HepG2 (cell line): ENCODE data around the gene ZNF138. TPM values are rescaled to one million over a fixed set of nuclear protein-coding genes. Genes with fewer than 3 reads are reported as not detected.

Experiments used
- ATAC-seq: fragments of 200-7000 bp; cut with Tn5 transposase; 3 replicates; pipeline ENCODE4 v1.9.1; 2020; ENCODE audit warnings: mild to moderate bottlenecking, moderate library complexity
- BruUV-seq: library from RNA; stranded (reverse); fragments of 400-500 nt; replicated peaks from 2 replicates; lab custom pipeline; 2021; lab: Mats Ljungman, UMichigan
- CTCF ChIA-PET: fragments of 300-600 bp; formaldehyde crosslinking; extraction: SDS; loops from one replicate; lab custom pipeline; 2021; ENCODE audit warnings: low total read pairs, inconsistent platforms, low intra/inter-chr PET ratio; lab: Yijun Ruan, JAX
- POLR2A ChIA-PET: fragments of 350-600 bp; sonication (Branson Sonifier 250); formaldehyde crosslinking; loops from one replicate; lab custom pipeline; 2020; ENCODE audit warnings: antibody characterized with exemption, inconsistent platforms; lab: Yijun Ruan, JAX
- DNase-seq: peaks from one replicate; pipeline ENCODE4 v3.0.0-alpha.2; 2015; ENCODE audit warnings: low spot score
- FAIRE-seq: peaks from 3 replicates; lab custom pipeline; 2011; peaks lifted over from hg19 to GRCh38; lab: Jason Lieb, UNC
- H2AFZ ChIP-seq: one replicate; pipeline ENCODE4 v1.6.1; 2011; ENCODE audit warnings: low read length, inconsistent platforms
- H3K27ac ChIP-seq: fragments of 300-600 bp; 3 replicates; pipeline ENCODE4 v1.8.0; 2011; ENCODE audit warnings: mixed run types, mild to moderate bottlenecking, mixed read lengths, low read length, inconsistent platforms; ENCODE audit not compliant: insufficient read depth; ENCODE audit errors: extremely low read length
- H3K27me3 ChIP-seq, 2 experiments: fragments of 200-600 bp in 1 of 2; 2 replicates in 1 of 2; 3 replicates in 1 of 2; pipeline versions ENCODE4 v1.6.0 to v1.8.0; 2011; ENCODE audit warnings: low read length in 2 of 2, mild to moderate bottlenecking in 2 of 2, moderate library complexity in 2 of 2, inconsistent platforms in 1 of 2; ENCODE audit not compliant: insufficient read depth in 2 of 2, control insufficient read depth in 1 of 2
- H3K36me3 ChIP-seq, 2 experiments: fragments of 200-600 bp in 1 of 2; replicated peaks in 1 of 2; 2 replicates in 1 of 2; 3 replicates in 1 of 2; pipeline versions ENCODE4 v1.5.1 to v1.8.0; 2011; ENCODE audit warnings: low read length in 2 of 2, inconsistent platforms in 1 of 2; ENCODE audit not compliant: insufficient read depth in 2 of 2, control insufficient read depth in 1 of 2
- H3K4me1 ChIP-seq: 2 replicates; pipeline ENCODE4 v1.5.1; 2012; ENCODE audit warnings: low read length, inconsistent platforms; ENCODE audit not compliant: insufficient read depth
- H3K4me2 ChIP-seq: 2 replicates; pipeline ENCODE4 v1.6.0; 2011; ENCODE audit warnings: low read depth, low read length, inconsistent platforms
- H3K4me3 ChIP-seq, 3 experiments: fragments of 200-600 bp in 1 of 3; sonication (generic), shearing (Covaris generic) in 1 of 3; replicated peaks in 1 of 3; 2 replicates each; pipeline ENCODE4 v1.5.1; 2011 to 2016; ENCODE audit warnings: low read length in 3 of 3, inconsistent platforms in 2 of 3, low read depth in 2 of 3, mild to moderate bottlenecking in 2 of 3, control low read depth in 1 of 3, mixed read lengths in 1 of 3; ENCODE audit not compliant: insufficient read depth in 1 of 3
- H3K79me2 ChIP-seq: one replicate; pipeline ENCODE4 v1.6.1; 2011; ENCODE audit warnings: low read length, inconsistent platforms; ENCODE audit not compliant: insufficient read depth
- H3K9ac ChIP-seq: 2 replicates; pipeline ENCODE4 v1.6.0; 2011; ENCODE audit warnings: mild to moderate bottlenecking, low read depth, low read length, inconsistent platforms; ENCODE audit not compliant: insufficient read depth
- H3K9me3 ChIP-seq: 2 replicates; pipeline ENCODE4 v1.5.1; 2012; ENCODE audit warnings: mild to moderate bottlenecking, low read length
- H4K20me1 ChIP-seq: 2 replicates; pipeline ENCODE4 v1.6.0; 2011; ENCODE audit warnings: inconsistent platforms, mild to moderate bottlenecking, low read length, moderate library complexity; ENCODE audit not compliant: insufficient read depth
- AKAP8 ChIP-seq: sonication (generic); formaldehyde crosslinking; IDR thresholded peaks from 2 replicates; pipeline ENCODE4 v1.5.1; 2020; ENCODE audit warnings: mild to moderate bottlenecking, missing genetic modification reagents
- GATA4 ChIP-seq: sonication (generic); IDR thresholded peaks from 2 replicates; pipeline ENCODE4 v1.6.1; 2016; ENCODE audit warnings: antibody characterized with exemption, low read depth, borderline replicate concordance
- GZF1 ChIP-seq: sonication (generic); formaldehyde crosslinking; IDR thresholded peaks from 2 replicates; pipeline ENCODE4 v1.5.1; 2020; ENCODE audit warnings: mild to moderate bottlenecking, missing genetic modification reagents
- HNRNPLL ChIP-seq: fragments of 200-400 bp; formaldehyde crosslinking; IDR thresholded peaks from 2 replicates; pipeline ENCODE4 v1.6.1; 2017; ENCODE audit warnings: mild to moderate bottlenecking, low read depth, low read length; ENCODE audit not compliant: poor library complexity, severe bottlenecking
- MNT ChIP-seq: fragments of 450-650 bp; IDR thresholded peaks from 2 replicates; pipeline ENCODE4 v1.6.1; 2016
- REL ChIP-seq: sonication (generic); formaldehyde crosslinking; conservative IDR thresholded peaks from 2 replicates; pipeline ENCODE4 v1.8.0; 2022; ENCODE audit warnings: mild to moderate bottlenecking, missing genetic modification reagents, moderate library complexity
- RELA ChIP-seq: sonication (generic); formaldehyde crosslinking; IDR thresholded peaks from 2 replicates; pipeline ENCODE4 v1.4.0; 2020; ENCODE audit warnings: missing genetic modification reagents
- SIX4 ChIP-seq: sonication (generic); formaldehyde crosslinking; IDR thresholded peaks from 2 replicates; pipeline ENCODE4 v1.4.0; 2020; ENCODE audit warnings: missing genetic modification reagents
- SKI ChIP-seq: fragments of 450-650 bp; IDR thresholded peaks from one replicate; pipeline ENCODE4 v1.6.1; 2018; ENCODE audit warnings: mild to moderate bottlenecking; ENCODE audit not compliant: partially characterized antibody
- ZBTB7A ChIP-seq: sonication (generic); formaldehyde crosslinking; IDR thresholded peaks from 2 replicates; pipeline ENCODE4 v1.8.0; 2022; ENCODE audit warnings: mild to moderate bottlenecking, missing genetic modification reagents
- ZNF589 ChIP-seq: sonication (generic); formaldehyde crosslinking; conservative IDR thresholded peaks from 2 replicates; pipeline ENCODE4 v1.8.0; 2022; ENCODE audit warnings: mild to moderate bottlenecking, moderate library complexity, missing genetic modification reagents
- ZNF841 ChIP-seq: sonication (generic); formaldehyde crosslinking; IDR thresholded peaks from 2 replicates; pipeline ENCODE4 v1.8.1; 2023; ENCODE audit warnings: missing genetic modification reagents, borderline replicate concordance
- ZSCAN29 ChIP-seq: sonication (generic); formaldehyde crosslinking; conservative IDR thresholded peaks from 2 replicates; pipeline ENCODE4 v1.4.0; 2020; ENCODE audit warnings: mild to moderate bottlenecking, missing genetic modification reagents
- WGBS: methylation state at CpG from one replicate; pipeline ENCODE4 v1.1.6; 2017; ENCODE audit warnings: low lambda C conversion rate; 5-methylcytosine and 5-hydroxymethylcytosine counted together
- in situ Hi-C: cut with HindIII; loops from 2 replicates; pipeline ENCODE4 v1.10.0; 2017; ENCODE audit warnings: low pct_unique_long_range_greater_than_20kb; ENCODE audit not compliant: extremely low pct_ligation_motif_present
- intact Hi-C: fragments of 100-400 bp; cut with micrococcal nuclease; formaldehyde crosslinking; loops from one replicate; pipeline ENCODE4 v1.10.0; 2022; ENCODE audit not compliant: unreplicated experiment
- polyA plus RNA-seq, 8 experiments: library from polyadenylated mRNA; depleted of rRNA in 3 of 8; stranded (reverse) in 7 of 8; unstranded in 1 of 8; fragments of >200 nt; fragmentation: Illumina TruSeq in 4 of 8; extraction: Trizol in 4 of 8; gene quantifications; 2 replicates each; pipeline versions ENCODE4 v1.2.1 to v1.2.3, GENCODE V29; 2011 to 2016; ENCODE audit warnings: low read depth in 4 of 8, missing spikeins in 1 of 8, mixed read lengths in 1 of 8; ENCODE audit not compliant: insufficient read depth in 1 of 8
- total RNA-seq, 5 experiments: library from RNA; depleted of rRNA; stranded (reverse); fragments of >200 nt; fragmentation: Illumina TruSeq; extraction: Trizol; gene quantifications; 2 replicates each; pipeline ENCODE4 v1.2.3, GENCODE V29; 2016; ENCODE audit warnings: low read depth in 1 of 5

Gene ZNF138
- total and polyA plus RNA-seq, 2 of the 13 experiments (the other 11 are each of a cell fraction or from before 2014, with no cell fraction given): 2.7 to 5.8 TPM

- ATAC-seq (no peak), DNase-seq (no peak), FAIRE-seq (no peak)
- CTCF ChIA-PET: no interaction called here
- in situ Hi-C loops (no loop called here), intact Hi-C loops (no loop called here)
- BruUV-seq: no TSS peak
- H3K27me3 ChIP-seq: peaks cover 6 to 86% of the 10 kb centered on the region in 2 experiments; a peak in 4 of 5 replicates
- no peak overlapping the region for H3K4me2 ChIP-seq
- H2AFZ ChIP-seq: no peak overlapping the region
- H3K27ac ChIP-seq: no peak overlapping the region
- 51% methylated on average over 20 of the region's 34 CpGs for WGBS
- peaks cover 19% of the 10 kb centered on the region; the same call in 1 of the 2 replicates for H3K9me3 ChIP-seq
- no peak overlapping the region for H3K9ac ChIP-seq
- no peak for TF ChIP-seq GATA4
- TF ChIP-seq GZF1: no peak
- no peak for TF ChIP-seq RELA (CRISPR knock-in tag)
- no peak for TF ChIP-seq ZNF589 (CRISPR knock-in tag)
- TF ChIP-seq ZBTB7A (CRISPR knock-in tag): no peak
- no peak for TF ChIP-seq HNRNPLL
- no peak for TF ChIP-seq SKI
- no peak for TF ChIP-seq SIX4 (CRISPR knock-in tag)
- no peak for TF ChIP-seq MNT
- no peak for TF ChIP-seq ZSCAN29
- TF ChIP-seq ZNF841 (CRISPR knock-in tag): no peak
- TF ChIP-seq AKAP8 (CRISPR knock-in tag): no peak
- no peak for TF ChIP-seq REL
- H4K20me1 ChIP-seq: no peaks in the 10 kb centered on the region
- H3K4me1 ChIP-seq: peaks cover 10% of the 10 kb centered on the region
- POLR2A ChIA-PET: no interaction called here
- H3K79me2 ChIP-seq: no peaks in the 10 kb centered on the region
- H3K4me3 ChIP-seq: no peak overlapping the region
- H3K36me3 ChIP-seq: no peaks in the 10 kb centered on the region
These were observed 83.7 kb downstream of the ZNF138 start for GRCh38 chr7:64877714-64878610.
